Ishikawa (cell line): ENCODE data around the gene NRXN3.

Experiments
- CEBPB ChIP-seq: IDR thresholded peaks from 2 replicates; pipeline ENCODE4 v1.6.1; 2012
- CREB1 ChIP-seq: IDR thresholded peaks from 2 replicates; pipeline ENCODE4 v1.6.1; 2012; ENCODE audit warnings: low read depth
- EGR1 ChIP-seq: IDR thresholded peaks from 2 replicates; pipeline ENCODE4 v1.6.1; 2012
- EP300 ChIP-seq: IDR thresholded peaks from 2 replicates; pipeline ENCODE4 v1.6.1; 2012; ENCODE audit warnings: borderline replicate concordance
- FOXM1 ChIP-seq: IDR thresholded peaks from 2 replicates; pipeline ENCODE4 v1.6.1; 2012; ENCODE audit warnings: low read depth, borderline replicate concordance
- MAX ChIP-seq: IDR thresholded peaks from 2 replicates; pipeline ENCODE4 v1.6.1; 2012
- NFIC ChIP-seq: IDR thresholded peaks from 2 replicates; pipeline ENCODE4 v1.6.1; 2012
- RAD21 ChIP-seq: IDR thresholded peaks from 2 replicates; pipeline ENCODE4 v1.6.1; 2012; ENCODE audit warnings: low read depth
- REST ChIP-seq: IDR thresholded peaks from 2 replicates; pipeline ENCODE4 v1.6.1; 2012; ENCODE audit warnings: low read depth, mild to moderate bottlenecking
- TAF1 ChIP-seq: IDR thresholded peaks from 2 replicates; pipeline ENCODE4 v1.6.1; 2012; ENCODE audit warnings: low read depth, mild to moderate bottlenecking
- TCF12 ChIP-seq: IDR thresholded peaks from 2 replicates; pipeline ENCODE4 v1.6.1; 2012; ENCODE audit warnings: low read depth
- TEAD4 ChIP-seq: IDR thresholded peaks from 2 replicates; pipeline ENCODE4 v1.6.1; 2012
- USF1 ChIP-seq: IDR thresholded peaks from 2 replicates; pipeline ENCODE4 v1.6.1; 2012
- YY1 ChIP-seq: IDR thresholded peaks from 2 replicates; pipeline ENCODE4 v1.6.1; 2012; ENCODE audit warnings: low read depth
- ZBTB7A ChIP-seq: IDR thresholded peaks from 2 replicates; pipeline ENCODE4 v1.6.1; 2012; ENCODE audit warnings: low read depth

NRXN3 gene

GRCh38 chr14:79352076-79352630, 1182.0 kb downstream of the NRXN3 start:
- no peak for TF ChIP-seq FOXM1
- no peak for TF ChIP-seq USF1
- no peak for TF ChIP-seq RAD21
- TF ChIP-seq CREB1: no peak
- TF ChIP-seq EP300: no peak
- TF ChIP-seq TAF1: no peak
- no peak for TF ChIP-seq ZBTB7A
- TF ChIP-seq TEAD4: no peak
- no peak for TF ChIP-seq TCF12

GRCh38 chr14:79354336-79354735, 1184.2 kb downstream of the NRXN3 start:
- TF ChIP-seq TCF12 (no peak), EP300 (no peak), TEAD4 (no peak), YY1 (no peak)

GRCh38 chr14:79356040-79356439, 1185.9 kb downstream of the NRXN3 start:
- TF ChIP-seq USF1 (no peak), EP300 (no peak), CEBPB (no peak), RAD21 (no peak), REST (no peak), TEAD4 (no peak), CREB1 (no peak), FOXM1 (no peak), MAX (no peak)

GRCh38 chr14:79357307-79357706, 1187.1 kb downstream of the NRXN3 start:
- no peak for TF ChIP-seq RAD21

GRCh38 chr14:79363291-79363690, 1193.1 kb downstream of the NRXN3 start:
- TF ChIP-seq ZBTB7A (no peak), EGR1 (no peak), CREB1 (no peak), REST (no peak), MAX (no peak), TEAD4 (no peak), RAD21 (no peak), TCF12 (no peak), YY1 (no peak), NFIC (no peak), TAF1 (no peak), CEBPB (no peak)

- TF ChIP-seq RAD21 (no peak), YY1 (no peak), EP300 (no peak), ZBTB7A (no peak)
Observed at GRCh38 chr14:79369359-79370332, 1199.5 kb downstream of the NRXN3 start.

- TF ChIP-seq REST (no peak), TCF12 (no peak), ZBTB7A (no peak), EGR1 (no peak), CREB1 (no peak), NFIC (no peak)
Observed at GRCh38 chr14:79370969-79371368, 1200.8 kb downstream of the NRXN3 start.
